Stimulated activated CD8-positive, alpha-beta memory T cell treated with anti-CD3 and anti-CD28 coated beads, Interleukin-4, amount 100 ng/mL, for 48 hours (primary cell): ENCODE results near the gene TAS2R40.
"Not testable (repeated sequence)": the region's sequence is repeated elsewhere in the genome, so short reads cannot be mapped to it uniquely, and the experiment has no call there.

Source experiments
- DNase-seq: peaks from one replicate; pipeline ENCODE4 v3.0.0-alpha.2; 2020

TAS2R40 gene

GRCh38 chr7:143221737-143222136 is at the start of gene TAS2R40:
TSS of gene TAS2R40 (plus strand) at chr7:143222037. CDS start at chr7:143222079, 42 bp downstream.
- no peak for DNase-seq

- no peak for DNase-seq
Measured at GRCh38 chr7:143172354-143172753, 49.5 kb upstream of the TAS2R40 start.

- DNase-seq: no peak
Measured at GRCh38 chr7:143176128-143176527, 45.7 kb upstream of the TAS2R40 start.

GRCh38 chr7:143177374-143178119 is 44.3 kb upstream of the TAS2R40 start:
- DNase-seq: no peak

- not testable (repeated sequence) for DNase-seq
Measured at GRCh38 chr7:143180771-143181170, 41.1 kb upstream of the TAS2R40 start.

GRCh38 chr7:143181349-143181748 is 40.5 kb upstream of the TAS2R40 start:
- no peak for DNase-seq

- no peak for DNase-seq
Measured at GRCh38 chr7:143183024-143183423, 38.8 kb upstream of the TAS2R40 start, which contains the start of gene TAS2R39. TSS of gene TAS2R39 (plus strand) at chr7:143183419. CDS start at chr7:143183419, 0 bp downstream.

GRCh38 chr7:143185551-143185950 is 36.3 kb upstream of the TAS2R40 start:
- no peak for DNase-seq

- no peak for DNase-seq
Measured at GRCh38 chr7:143188994-143189393, 32.8 kb upstream of the TAS2R40 start.

GRCh38 chr7:143193880-143194279 is 28.0 kb upstream of the TAS2R40 start:
- DNase-seq: no peak

- no peak for DNase-seq
Measured at GRCh38 chr7:143199040-143199439, 22.8 kb upstream of the TAS2R40 start.

- DNase-seq: no peak
Measured at GRCh38 chr7:143202161-143202560, 19.7 kb upstream of the TAS2R40 start.

GRCh38 chr7:143203386-143203785 is 18.5 kb upstream of the TAS2R40 start:
- DNase-seq: no peak

- no peak for DNase-seq
Measured at GRCh38 chr7:143205560-143206293, 16.1 kb upstream of the TAS2R40 start.

- no peak for DNase-seq
Measured at GRCh38 chr7:143210541-143210940, 11.3 kb upstream of the TAS2R40 start.

- not testable (repeated sequence) for DNase-seq
Measured at GRCh38 chr7:143213478-143213877, 8.4 kb upstream of the TAS2R40 start.

GRCh38 chr7:143214789-143215679 is 6.8 kb upstream of the TAS2R40 start:
- peak; percentile 66 for DNase-seq

GRCh38 chr7:143216151-143216550 is 5.7 kb upstream of the TAS2R40 start:
- no peak for DNase-seq

GRCh38 chr7:143216686-143217085 is 5.2 kb upstream of the TAS2R40 start:
- DNase-seq: no peak

- no peak for DNase-seq
Measured at GRCh38 chr7:143217806-143218205, 4.0 kb upstream of the TAS2R40 start.

- DNase-seq: no peak
Measured at GRCh38 chr7:143221286-143221685, 551 bp upstream of the TAS2R40 start.

- no peak for DNase-seq
Measured at GRCh38 chr7:143222782-143223181, 945 bp downstream of the TAS2R40 start.

- no peak for DNase-seq
Measured at GRCh38 chr7:143223784-143224183, 1.9 kb downstream of the TAS2R40 start.
